ENCODE data around the gene KLHDC2.

GRCh38 chr14:49754570-49755097, 13.3 kb upstream of the KLHDC2 start:
- no peak for TF ChIP-seq CTCF (IDR thresholded peaks at IDR 0.05)
- no peak for TF ChIP-seq POLR2A (IDR thresholded peaks at IDR 0.05)

Data from testis (tissue), 2 donors.